Caco-2 (cell line): Measurements from ENCODE around the gene FARS2. TPM values are rescaled to one million over a fixed set of nuclear protein-coding genes. Genes with fewer than 3 reads are reported as not detected.

Experiments used
- BruUV-seq: library from RNA; stranded (reverse); fragments of 400-500 nt; replicated peaks from 2 replicates; lab custom pipeline; 2021; lab: Mats Ljungman, UMichigan
- CTCF ChIA-PET: fragments of 300-600 bp; sonication (Branson Sonifier 250); formaldehyde crosslinking; loops from one replicate; lab custom pipeline; 2022; ENCODE audit warnings: antibody characterized with exemption; lab: Charles Lee
- POLR2A ChIA-PET: fragments of 300-600 bp; sonication (Branson Sonifier 250); formaldehyde crosslinking; loops from one replicate; lab custom pipeline; 2022; ENCODE audit warnings: antibody characterized with exemption; lab: Charles Lee
- DNase-seq, 2 experiments: peaks; one replicate each; pipeline versions ENCODE4 v3.0.0 to v3.0.0-alpha.2; 2020 to 2022
- H3K27me3 ChIP-seq: replicated peaks from 2 replicates; pipeline ENCODE4 v1.6.0; 2011; ENCODE audit warnings: low read length; ENCODE audit not compliant: control insufficient read depth, insufficient read depth
- H3K36me3 ChIP-seq: 2 replicates; pipeline ENCODE4 v1.5.1; 2011; ENCODE audit warnings: low read length; ENCODE audit not compliant: control insufficient read depth, insufficient read depth
- H3K4me1 ChIP-seq: fragments of 250-450 bp; sonication (Bioruptor Pico); 2 replicates; pipeline ENCODE4 v1.5.1; 2020; ENCODE audit warnings: mild to moderate bottlenecking
- H3K4me3 ChIP-seq: 2 replicates; pipeline ENCODE4 v1.5.1; 2011; ENCODE audit warnings: low read depth, mild to moderate bottlenecking, control low read depth, low read length
- H3K9me3 ChIP-seq: fragments of 250-450 bp; sonication (Bioruptor Pico); 2 replicates; pipeline ENCODE4 v1.5.1; 2020; ENCODE audit warnings: mild to moderate bottlenecking, moderate library complexity
- H3K27ac Mint-ChIP-seq: one replicate; pipeline ENCODE4 v1.8.0; 2022; ENCODE audit warnings: mixed read lengths; ENCODE audit not compliant: unreplicated experiment
- H3K27me3 Mint-ChIP-seq: one replicate; pipeline ENCODE4 v1.8.0; 2022; ENCODE audit warnings: mixed read lengths; ENCODE audit not compliant: insufficient read depth, unreplicated experiment
- H3K36me3 Mint-ChIP-seq: one replicate; pipeline ENCODE4 v1.8.0; 2022; ENCODE audit warnings: mild to moderate bottlenecking, mixed read lengths; ENCODE audit not compliant: insufficient read depth, unreplicated experiment
- H3K4me1 Mint-ChIP-seq: one replicate; pipeline ENCODE4 v1.8.0; 2022; ENCODE audit warnings: low read depth, mixed read lengths; ENCODE audit not compliant: unreplicated experiment
- H3K4me3 Mint-ChIP-seq: one replicate; pipeline ENCODE4 v1.8.0; 2022; ENCODE audit warnings: mild to moderate bottlenecking, moderate library complexity, mixed read lengths; ENCODE audit not compliant: unreplicated experiment
- H3K9me3 Mint-ChIP-seq: one replicate; pipeline ENCODE4 v1.8.0; 2022; ENCODE audit warnings: mixed read lengths; ENCODE audit not compliant: unreplicated experiment
- intact Hi-C: fragments of 100-400 bp; cut with micrococcal nuclease; formaldehyde crosslinking; loops from one replicate; pipeline ENCODE4 v1.10.0; 2022; ENCODE audit not compliant: unreplicated experiment
- total RNA-seq: library from RNA; stranded (reverse); gene quantifications from 2 replicates; pipeline ENCODE4 v1.2.3, GENCODE V29; 2022
- TF ChIP-seq, protein P1 (sequence below), 2 experiments: fragments of 200-600 bp in 1 of 2; IDR thresholded peaks; 1 replicate in 1 of 2; 2 replicates in 1 of 2; pipeline versions ENCODE4 v1.5.1 to v1.8.0; 2011 to 2022; ENCODE audit warnings: antibody characterized with exemption in 1 of 2, control low read depth in 1 of 2, inconsistent platforms in 1 of 2, low read depth in 1 of 2, low read length in 1 of 2, mild to moderate bottlenecking in 1 of 2, moderate library complexity in 1 of 2; ENCODE audit not compliant: insufficient read depth in 1 of 2, severe bottlenecking in 1 of 2, unreplicated experiment in 1 of 2

The FARS2 gene
- total RNA-seq, 1 experiment from 2014 or later: 15.4 TPM

DNA sequence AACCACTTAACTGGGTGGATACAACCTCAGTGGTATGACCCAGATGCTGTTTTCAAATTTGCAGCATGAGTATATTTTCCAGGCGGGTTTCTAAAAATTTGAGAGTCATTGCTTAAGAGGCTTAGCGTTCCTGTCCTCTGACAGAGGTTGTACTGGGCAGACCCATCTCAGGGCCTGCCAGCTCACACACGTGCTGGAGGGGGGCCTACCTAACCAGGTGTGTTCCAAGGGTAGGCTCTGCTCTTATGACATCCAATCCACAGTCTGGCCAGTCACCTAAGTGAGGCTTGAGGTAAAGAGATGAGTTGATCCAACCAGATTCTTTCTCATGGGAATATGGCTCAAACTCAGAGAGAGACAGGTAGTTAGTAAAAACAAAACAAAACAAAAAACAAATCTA lies 1.9 kb upstream of the FARS2 start:
- Mint-ChIP-seq H3K27ac (peak overlapping the region; percentile 100), H3K27me3 (no peaks in the 10 kb centered on the region), H3K4me3 (peak overlapping the region; percentile 91), H3K9me3 (no peaks in the 10 kb centered on the region), H3K4me1 (peaks cover 8% of the 10 kb centered on the region), H3K36me3 (peaks cover 21% of the 10 kb centered on the region)
- TF ChIP-seq, protein P1, sequence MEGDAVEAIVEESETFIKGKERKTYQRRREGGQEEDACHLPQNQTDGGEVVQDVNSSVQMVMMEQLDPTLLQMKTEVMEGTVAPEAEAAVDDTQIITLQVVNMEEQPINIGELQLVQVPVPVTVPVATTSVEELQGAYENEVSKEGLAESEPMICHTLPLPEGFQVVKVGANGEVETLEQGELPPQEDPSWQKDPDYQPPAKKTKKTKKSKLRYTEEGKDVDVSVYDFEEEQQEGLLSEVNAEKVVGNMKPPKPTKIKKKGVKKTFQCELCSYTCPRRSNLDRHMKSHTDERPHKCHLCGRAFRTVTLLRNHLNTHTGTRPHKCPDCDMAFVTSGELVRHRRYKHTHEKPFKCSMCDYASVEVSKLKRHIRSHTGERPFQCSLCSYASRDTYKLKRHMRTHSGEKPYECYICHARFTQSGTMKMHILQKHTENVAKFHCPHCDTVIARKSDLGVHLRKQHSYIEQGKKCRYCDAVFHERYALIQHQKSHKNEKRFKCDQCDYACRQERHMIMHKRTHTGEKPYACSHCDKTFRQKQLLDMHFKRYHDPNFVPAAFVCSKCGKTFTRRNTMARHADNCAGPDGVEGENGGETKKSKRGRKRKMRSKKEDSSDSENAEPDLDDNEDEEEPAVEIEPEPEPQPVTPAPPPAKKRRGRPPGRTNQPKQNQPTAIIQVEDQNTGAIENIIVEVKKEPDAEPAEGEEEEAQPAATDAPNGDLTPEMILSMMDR (IDR thresholded peaks at IDR 0.05; ENCODE audit: insufficient read depth in 1 of 2, low read depth in 1 of 2, low read length in 1 of 2, severe bottlenecking in 1 of 2, unreplicated experiment in 1 of 2): no peak
- intact Hi-C loops: no loop called here
- DNase-seq: no peak
- Histone ChIP-seq H3K4me3 (peak overlapping the region; percentile 91), H3K4me1 (peaks cover 6% of the 10 kb centered on the region; the same call in 1 of the 2 replicates), H3K27me3 (no peaks in the 10 kb centered on the region), H3K9me3 (no peaks in the 10 kb centered on the region), H3K36me3 (no peaks in the 10 kb centered on the region)
- ChIA-PET POLR2A (no interaction called here), CTCF (no interaction called here)
- TSS peak; percentile 39 for BruUV-seq

DNA sequence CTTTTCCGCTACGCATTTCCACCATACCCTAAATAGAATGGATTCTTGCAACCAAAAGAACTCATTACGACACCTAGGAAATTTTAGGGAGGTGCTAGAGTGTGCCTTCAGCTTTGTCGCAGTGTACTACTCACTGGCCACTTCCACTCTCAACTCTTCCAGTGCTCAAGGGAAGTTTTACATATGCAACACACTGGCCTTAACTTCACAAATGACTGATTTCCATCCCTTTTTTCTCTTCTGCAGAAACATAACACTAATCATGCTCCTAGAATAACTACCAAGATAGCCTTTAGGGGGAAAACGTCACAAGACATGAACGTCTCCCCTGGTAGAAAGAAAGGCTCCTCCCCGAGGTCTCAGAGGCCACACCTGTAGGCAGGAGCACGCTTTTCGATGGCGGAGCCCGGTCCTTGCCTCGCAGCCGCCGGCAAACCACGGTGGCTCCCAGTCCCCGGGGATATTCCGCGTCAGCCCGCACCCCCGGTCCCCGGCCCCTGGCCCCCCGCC lies 1.1 kb upstream of the FARS2 start:
- TF ChIP-seq, protein P1 (IDR thresholded peaks at IDR 0.05; ENCODE audit: insufficient read depth in 1 of 2, low read depth in 1 of 2, low read length in 1 of 2, severe bottlenecking in 1 of 2, unreplicated experiment in 1 of 2): no peak
- H3K4me3 Mint-ChIP-seq: peak overlapping the region; percentile 91
- peak overlapping the region; percentile 91 for H3K4me3 ChIP-seq
- intact Hi-C loops: loop anchor here (5.0 kb wide), 1 partner anchor 53 kb away; no protein-coding TSS in a partner anchor
- peaks cover 6% of the 10 kb centered on the region; the same call in 1 of the 2 replicates for H3K4me1 ChIP-seq
- H3K36me3 ChIP-seq: no peaks in the 10 kb centered on the region
- ChIA-PET POLR2A (interaction anchor here (1.1 kb wide), 1 partner anchor 8 kb away, joined by 3 read pairs; no protein-coding TSS in a partner anchor), CTCF (no interaction called here)
- H3K36me3 Mint-ChIP-seq: peaks cover 21% of the 10 kb centered on the region
- H3K4me1 Mint-ChIP-seq: peaks cover 8% of the 10 kb centered on the region
- peak overlapping the region; percentile 100 for H3K27ac Mint-ChIP-seq
- H3K27me3 Mint-ChIP-seq: no peaks in the 10 kb centered on the region
- no peaks in the 10 kb centered on the region for H3K9me3 ChIP-seq
- no peaks in the 10 kb centered on the region for H3K27me3 ChIP-seq
- no peaks in the 10 kb centered on the region for H3K9me3 Mint-ChIP-seq
- no TSS peak for BruUV-seq
- DNase-seq: peak; percentile 80 to 82

DNA sequence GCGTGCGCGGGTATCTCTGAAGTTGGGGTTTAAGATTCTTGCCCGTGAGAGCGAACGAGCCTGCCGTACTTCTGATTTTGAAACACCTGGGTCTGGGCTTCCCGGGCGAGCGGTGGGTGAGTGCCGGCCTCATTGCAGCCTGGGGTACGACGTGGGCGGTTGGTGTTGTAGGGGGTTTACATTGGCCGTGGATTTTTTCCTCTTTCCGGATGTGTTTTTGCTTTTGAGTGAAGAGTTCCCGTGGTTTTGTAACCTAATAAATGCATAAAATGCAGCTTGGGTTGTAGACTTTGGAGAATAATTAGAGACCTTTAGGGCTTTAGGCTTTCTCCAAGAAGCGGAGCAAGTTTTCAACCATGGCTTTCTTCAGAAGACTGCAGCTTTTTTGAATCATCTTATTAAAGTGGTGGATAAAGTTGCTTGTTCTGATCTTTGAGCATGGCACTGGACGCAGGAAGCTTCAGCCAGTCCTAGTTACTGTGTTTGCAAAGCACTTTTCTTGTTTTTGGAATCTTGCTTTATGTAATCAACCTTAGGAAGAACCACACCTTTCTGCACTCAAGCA lies 314 bp downstream of the FARS2 start:
- H3K9me3 Mint-ChIP-seq: no peaks in the 10 kb centered on the region
- peak overlapping the region; percentile 91 for H3K4me3 ChIP-seq
- no peaks in the 10 kb centered on the region for H3K27me3 Mint-ChIP-seq
- peaks cover 19% of the 10 kb centered on the region for H3K36me3 Mint-ChIP-seq
- ChIA-PET POLR2A (interaction anchor here (1.1 to 1.2 kb wide), 3 partner anchors 9 to 71 kb away, joined by 3 to 5 read pairs (median 3); no protein-coding TSS in a partner anchor), CTCF (interaction anchor here (0.5 to 0.6 kb wide), 2 partner anchors 42 to 118 kb away, joined by 3 read pairs; no protein-coding TSS in a partner anchor)
- intact Hi-C loops: loop anchor here (1.0 to 5.0 kb wide), 2 partner anchors 54 to 118 kb away; no protein-coding TSS in a partner anchor
- no peak for DNase-seq
- H3K9me3 ChIP-seq: no peaks in the 10 kb centered on the region
- peak overlapping the region; percentile 91 for H3K4me3 Mint-ChIP-seq
- TF ChIP-seq, protein P1 (IDR thresholded peaks at IDR 0.05; ENCODE audit: insufficient read depth in 1 of 2, low read depth in 1 of 2, low read length in 1 of 2, severe bottlenecking in 1 of 2, unreplicated experiment in 1 of 2): no peak
- H3K27me3 ChIP-seq: no peaks in the 10 kb centered on the region
- peak overlapping the region; percentile 100 for H3K27ac Mint-ChIP-seq
- H3K4me1 ChIP-seq: peaks cover 6% of the 10 kb centered on the region; the same call in 1 of the 2 replicates
- H3K4me1 Mint-ChIP-seq: peaks cover 8% of the 10 kb centered on the region
- BruUV-seq: TSS peak; percentile 74
- H3K36me3 ChIP-seq: no peaks in the 10 kb centered on the region
